HG03064 (cell line): Measurements from ENCODE around the gene TRIM65.

ENCODE experiments used
- ATAC-seq: cut with Tn5 transposase; IDR thresholded peaks from one replicate; pipeline ENCODE4 v1.9.1; 2021; ENCODE audit warnings: low read depth; ENCODE audit not compliant: unreplicated experiment

The TRIM65 gene

GRCh38 chr17:75917917-75918445 is 21.2 kb upstream of the TRIM65 start:
- ATAC-seq, result no peak

GRCh38 chr17:75917141-75917916 is 20.6 kb upstream of the TRIM65 start:
- ATAC-seq, result no peak

GRCh38 chr17:75915268-75915667 is 18.5 kb upstream of the TRIM65 start:
- ATAC-seq, result no peak

- no peak for ATAC-seq
Measured at GRCh38 chr17:75914643-75915267, 18.0 kb upstream of the TRIM65 start.

GRCh38 chr17:75913537-75914210 is 16.9 kb upstream of the TRIM65 start:
- ATAC-seq, result no peak

GRCh38 chr17:75910699-75911098 is 13.9 kb upstream of the TRIM65 start:
- ATAC-seq, result no peak

- ATAC-seq, result no peak
Measured at GRCh38 chr17:75909812-75910274, 13.1 kb upstream of the TRIM65 start.

GRCh38 chr17:75909051-75909811 is 12.5 kb upstream of the TRIM65 start:
- ATAC-seq, result no peak

- no peak for ATAC-seq
Measured at GRCh38 chr17:75908201-75908600, 11.4 kb upstream of the TRIM65 start.

- ATAC-seq, result no peak
Measured at GRCh38 chr17:75906143-75906884, 9.6 kb upstream of the TRIM65 start.

GRCh38 chr17:75904749-75905521 is 8.2 kb upstream of the TRIM65 start, which contains the start of gene MRPL38:
Gene MRPL38, minus strand, starts transcription at chr17:75904884. Its CDS starts 9 bp downstream, at chr17:75904875.
- peak; percentile 96 for ATAC-seq

GRCh38 chr17:75902406-75902805 is 5.7 kb upstream of the TRIM65 start:
- ATAC-seq, result no peak

GRCh38 chr17:75901727-75902126 is 5.0 kb upstream of the TRIM65 start:
- ATAC-seq, result no peak

GRCh38 chr17:75900691-75901533 is 4.2 kb upstream of the TRIM65 start:
- no peak for ATAC-seq

- ATAC-seq, result no peak
Measured at GRCh38 chr17:75899767-75900468, 3.2 kb upstream of the TRIM65 start.

GRCh38 chr17:75899353-75899752 is 2.6 kb upstream of the TRIM65 start:
- no peak for ATAC-seq

GRCh38 chr17:75898791-75899190 is 2.0 kb upstream of the TRIM65 start:
- no peak for ATAC-seq

- no peak for ATAC-seq
Measured at GRCh38 chr17:75898065-75898464, 1.3 kb upstream of the TRIM65 start.
